Suppressor macrophage (primary cell): ENCODE results near the gene ADARB2.

ENCODE experiments used
- DNase-seq, 4 experiments: peaks; one replicate each; pipeline ENCODE4 v3.0.0-alpha.2; 2020 to 2022

The ADARB2 gene

GRCh38 chr10:1214882-1215540 lies 522.3 kb downstream of the ADARB2 start:
- no peak for DNase-seq

GRCh38 chr10:1214071-1214675 lies 523.2 kb downstream of the ADARB2 start:
- no peak for DNase-seq

GRCh38 chr10:1213252-1214070 lies 523.9 kb downstream of the ADARB2 start:
- no peak for DNase-seq

GRCh38 chr10:1212571-1213141 lies 524.7 kb downstream of the ADARB2 start:
- no peak for DNase-seq

GRCh38 chr10:1211844-1212570 lies 525.3 kb downstream of the ADARB2 start:
- no peak for DNase-seq

- DNase-seq: no peak
Measured at GRCh38 chr10:1210667-1211066, 526.7 kb downstream of the ADARB2 start.

GRCh38 chr10:1209355-1209979 lies 527.9 kb downstream of the ADARB2 start:
- DNase-seq: no peak

- no peak for DNase-seq
Measured at GRCh38 chr10:1208366-1209311, 528.7 kb downstream of the ADARB2 start.

- no peak for DNase-seq
Measured at GRCh38 chr10:1206601-1207000, 530.7 kb downstream of the ADARB2 start.

GRCh38 chr10:1206101-1206500 lies 531.2 kb downstream of the ADARB2 start:
- DNase-seq: no peak

GRCh38 chr10:1205450-1206030 lies 531.8 kb downstream of the ADARB2 start:
- DNase-seq: no peak

GRCh38 chr10:1204434-1205326 lies 532.6 kb downstream of the ADARB2 start:
- DNase-seq: no peak

- no peak for DNase-seq
Measured at GRCh38 chr10:1203704-1204103, 533.6 kb downstream of the ADARB2 start.

- no peak for DNase-seq
Measured at GRCh38 chr10:1203216-1203615, 534.1 kb downstream of the ADARB2 start.

GRCh38 chr10:1202343-1202742 lies 535.0 kb downstream of the ADARB2 start:
- DNase-seq: no peak

GRCh38 chr10:1200866-1201807 lies 536.2 kb downstream of the ADARB2 start:
- DNase-seq: no peak

GRCh38 chr10:1199897-1200721 lies 537.2 kb downstream of the ADARB2 start:
- no peak for DNase-seq

- DNase-seq: no peak
Measured at GRCh38 chr10:1199345-1199673, 538.0 kb downstream of the ADARB2 start.
